ENCODE data around the gene TFEB. TPM values are rescaled to one million over a fixed set of nuclear protein-coding genes. Genes with fewer than 3 reads are reported as not detected.

Gene TFEB
- total and polyA plus RNA-seq, 10 donors, result 55.9 to 150 (median 76.9) TPM

DNA sequence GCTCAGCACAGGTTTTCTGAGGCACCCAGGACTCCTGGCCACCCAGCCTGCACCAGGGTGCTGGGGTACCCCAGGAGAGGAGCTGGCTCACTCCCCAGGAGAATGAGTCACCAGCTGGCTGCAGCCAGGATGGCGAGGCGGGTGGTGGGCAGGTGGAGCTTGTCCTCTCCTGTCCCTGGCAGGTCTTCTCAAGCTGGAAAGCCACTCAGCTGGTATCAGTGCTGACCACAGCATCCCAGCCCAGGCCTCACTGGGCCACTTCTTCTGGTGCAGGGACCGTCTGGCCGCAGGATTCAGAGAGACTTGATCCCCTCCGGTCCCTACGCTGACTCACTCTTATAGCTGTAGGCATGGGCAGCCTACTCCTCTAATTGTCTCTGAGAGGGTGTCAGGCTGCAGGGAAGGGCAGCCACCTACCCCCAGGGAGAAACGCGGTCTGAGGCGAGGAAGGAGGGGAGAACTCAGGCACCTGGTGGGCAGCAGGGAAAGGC lies 22.2 kb downstream of the TFEB start:
- H3K9me3 ChIP-seq, result no peaks in the 10 kb centered on the region
- peak overlapping the region in 7 of 8 donors; percentile 9 to 80 (median 64) for H3K27ac ChIP-seq
- H3K36me3 ChIP-seq, result peaks cover 0 to 61% (median 0%) of the 10 kb centered on the region in 6 donors
- H3K27me3 ChIP-seq (replicated peaks in 1 of 7), result no peaks in the 10 kb centered on the region
- peak overlapping the region in 1 of 8 donors; percentile 34 for H3K4me3 ChIP-seq
- WGBS, 5 donors, result 51 to 84% (median 65%) methylated on average over 7 to 9 of the region's 9 CpGs
- intact Hi-C loops (cut with DNase I; ENCODE audit: low total_unique reads), result no loop called here
- DNase-seq, result no peak
- TF ChIP-seq, protein P1, sequence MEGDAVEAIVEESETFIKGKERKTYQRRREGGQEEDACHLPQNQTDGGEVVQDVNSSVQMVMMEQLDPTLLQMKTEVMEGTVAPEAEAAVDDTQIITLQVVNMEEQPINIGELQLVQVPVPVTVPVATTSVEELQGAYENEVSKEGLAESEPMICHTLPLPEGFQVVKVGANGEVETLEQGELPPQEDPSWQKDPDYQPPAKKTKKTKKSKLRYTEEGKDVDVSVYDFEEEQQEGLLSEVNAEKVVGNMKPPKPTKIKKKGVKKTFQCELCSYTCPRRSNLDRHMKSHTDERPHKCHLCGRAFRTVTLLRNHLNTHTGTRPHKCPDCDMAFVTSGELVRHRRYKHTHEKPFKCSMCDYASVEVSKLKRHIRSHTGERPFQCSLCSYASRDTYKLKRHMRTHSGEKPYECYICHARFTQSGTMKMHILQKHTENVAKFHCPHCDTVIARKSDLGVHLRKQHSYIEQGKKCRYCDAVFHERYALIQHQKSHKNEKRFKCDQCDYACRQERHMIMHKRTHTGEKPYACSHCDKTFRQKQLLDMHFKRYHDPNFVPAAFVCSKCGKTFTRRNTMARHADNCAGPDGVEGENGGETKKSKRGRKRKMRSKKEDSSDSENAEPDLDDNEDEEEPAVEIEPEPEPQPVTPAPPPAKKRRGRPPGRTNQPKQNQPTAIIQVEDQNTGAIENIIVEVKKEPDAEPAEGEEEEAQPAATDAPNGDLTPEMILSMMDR (IDR thresholded peaks at IDR 0.05 in 8 of 11, conservative IDR thresholded peaks at IDR 0.05 in 3 of 11), result no peak
- TF ChIP-seq POLR2A (IDR thresholded peaks at IDR 0.05), result no peak
- H3K4me1 ChIP-seq, result peaks cover 25 to 91% (median 73%) of the 10 kb centered on the region in 6 donors

DNA sequence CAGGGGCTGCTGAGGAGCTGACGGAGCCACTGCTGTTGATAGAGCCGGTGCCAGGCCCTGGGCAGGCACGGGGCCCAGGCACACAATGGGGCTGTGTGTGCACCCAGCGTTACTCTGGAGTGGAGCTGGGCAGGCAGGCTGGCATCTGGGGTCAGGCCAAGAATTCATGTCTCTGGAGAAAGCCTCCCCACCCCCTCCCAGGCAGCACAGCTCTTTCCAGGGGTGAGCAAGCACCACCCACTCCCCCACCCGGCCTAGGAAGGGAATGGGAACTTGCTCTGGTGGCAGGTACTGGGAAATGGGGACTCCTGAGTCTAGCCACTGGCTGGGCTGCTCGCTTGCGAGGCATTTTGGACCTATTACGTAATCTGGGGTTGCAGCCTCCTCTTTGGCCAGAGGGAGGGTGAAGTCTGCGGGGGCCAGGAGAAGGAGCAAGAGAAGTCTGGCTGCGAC lies 22.7 kb downstream of the TFEB start:
- intact Hi-C loops (cut with DNase I; ENCODE audit: low total_unique reads), result no loop called here
- TF ChIP-seq POLR2AphosphoS5 (IDR thresholded peaks at IDR 0.05), result peak in 1 of 3 donors; percentile 43
- TF ChIP-seq, protein P1 (IDR thresholded peaks at IDR 0.05 in 8 of 11, conservative IDR thresholded peaks at IDR 0.05 in 3 of 11), result no peak
- Histone ChIP-seq H3K27ac (peak overlapping the region in 7 of 8 donors; percentile 9 to 80 (median 64)), H3K9me3 (no peaks in the 10 kb centered on the region), H3K4me3 (no peak overlapping the region), H3K27me3 (replicated peaks in 1 of 7) (no peaks in the 10 kb centered on the region), H3K36me3 (peaks cover 0 to 58% (median 0%) of the 10 kb centered on the region in 6 donors), H3K4me1 (peaks cover 28 to 91% (median 73%) of the 10 kb centered on the region in 6 donors)
- DNase-seq, result peak; percentile 72
- 68 to 91% (median 82%) methylated on average over 4 to 10 of the region's 10 CpGs for WGBS, 5 donors

DNA sequence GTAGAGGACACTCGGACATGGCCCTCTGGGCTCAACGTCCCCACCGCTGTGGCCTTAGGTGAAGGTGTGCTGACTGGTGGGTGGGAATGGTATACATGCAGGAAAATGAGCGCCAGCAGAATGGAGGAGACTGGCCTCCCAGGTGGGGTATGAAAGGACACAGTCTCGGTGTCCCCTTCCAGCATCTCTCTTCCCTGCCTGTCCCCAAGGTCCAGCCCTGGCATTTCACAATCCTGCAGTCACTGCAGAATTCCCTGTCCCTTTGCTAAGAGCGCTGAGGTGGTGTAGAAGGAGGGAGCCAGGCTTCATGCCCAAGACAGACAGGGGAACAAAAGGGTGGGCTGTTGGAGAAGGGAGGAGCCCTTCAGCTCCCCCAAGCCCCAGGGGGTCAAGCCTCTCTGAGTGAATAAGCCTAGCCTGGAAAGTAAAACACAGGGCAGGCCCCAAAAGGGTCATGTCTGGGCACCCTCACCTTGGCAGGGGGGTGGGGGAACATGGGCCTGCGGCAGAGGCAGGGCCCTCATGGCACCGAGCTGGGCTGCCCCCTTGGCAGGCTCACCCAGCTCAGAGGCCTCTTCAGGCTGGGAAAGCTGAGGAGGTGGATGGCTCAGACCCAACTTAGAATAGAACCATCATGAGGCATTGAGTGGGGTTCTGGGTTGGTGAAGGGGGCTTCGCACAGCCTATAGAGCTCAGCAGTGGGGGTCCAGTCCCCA lies 23.9 kb downstream of the TFEB start:
- TF ChIP-seq, protein P1 (IDR thresholded peaks at IDR 0.05 in 8 of 11, conservative IDR thresholded peaks at IDR 0.05 in 3 of 11), result no peak
- TF ChIP-seq POLR2A (IDR thresholded peaks at IDR 0.05) (no peak), POLR2AphosphoS5 (IDR thresholded peaks at IDR 0.05) (peak in 1 of 3 donors; percentile 39)
- H3K36me3 ChIP-seq, result peaks cover 0 to 58% (median 0%) of the 10 kb centered on the region in 6 donors
- H3K27me3 ChIP-seq (replicated peaks in 1 of 7), result no peaks in the 10 kb centered on the region
- H3K4me3 ChIP-seq, result no peak overlapping the region
- peak overlapping the region in 3 of 8 donors; percentile 16 to 80 (median 23) for H3K27ac ChIP-seq
- H3K4me1 ChIP-seq, result peaks cover 33 to 91% (median 73%) of the 10 kb centered on the region in 6 donors
- intact Hi-C loops (cut with DNase I; ENCODE audit: low total_unique reads), result no loop called here
- peak; percentile 62 for DNase-seq
- no peaks in the 10 kb centered on the region for H3K9me3 ChIP-seq
- WGBS, 5 donors, result 89 to 98% (median 93%) methylated on average over 9 of the region's 9 CpGs

DNA sequence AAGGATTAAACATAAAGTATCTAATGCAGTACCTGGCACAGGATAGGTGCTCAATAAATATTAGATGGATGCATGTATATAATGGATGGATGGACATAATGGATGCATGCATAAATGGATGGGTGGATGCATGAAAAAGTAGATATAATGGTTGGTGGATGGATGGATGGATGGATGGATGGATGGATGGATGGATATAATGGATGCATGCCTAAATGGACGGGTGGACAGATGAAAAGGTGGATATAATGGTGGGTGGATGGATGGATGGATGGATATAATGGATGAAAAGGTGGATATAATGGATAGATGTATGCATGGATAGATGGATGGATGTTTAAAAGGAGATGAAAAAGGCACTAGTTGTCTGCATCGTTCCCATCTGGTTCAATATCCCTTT lies 26.0 kb downstream of the TFEB start:
- Histone ChIP-seq H3K36me3 (peaks cover 0 to 56% (median 0%) of the 10 kb centered on the region in 6 donors), H3K27ac (peak overlapping the region in 1 of 8 donors; percentile 91), H3K9me3 (no peaks in the 10 kb centered on the region), H3K4me1 (peaks cover 36 to 91% (median 74%) of the 10 kb centered on the region in 6 donors), H3K4me3 (no peak overlapping the region), H3K27me3 (replicated peaks in 1 of 7) (no peaks in the 10 kb centered on the region)
- TF ChIP-seq POLR2AphosphoS5 (IDR thresholded peaks at IDR 0.05), result no peak
- no peak for TF ChIP-seq POLR2A (IDR thresholded peaks at IDR 0.05)
- WGBS, 5 donors, result 88 to 95% (median 91%) methylated on average over 2 of the region's 2 CpGs
- intact Hi-C loops (cut with DNase I; ENCODE audit: low total_unique reads), result no loop called here
- no peak for DNase-seq

Measured in spleen (tissue), 11 donors.